DND-41 (cell line): Measurements from ENCODE around the gene TAPT1.
A peak's percentile ranks its signal among the peaks of the same experiment; 100 is the strongest.

ENCODE experiments used
- ATAC-seq: fragments of 200-7000 bp; cut with Tn5 transposase; 3 replicates; pipeline ENCODE4 v1.9.1; 2021; ENCODE audit warnings: low read depth; ENCODE audit not compliant: insufficient read depth
- DNase-seq: peaks from one replicate; pipeline ENCODE4 v3.0.0-alpha.2; 2020
- H2AFZ ChIP-seq: 2 replicates; pipeline ENCODE4 v1.6.0; 2012; ENCODE audit warnings: low read depth, low read length
- H3K27ac ChIP-seq: 2 replicates; pipeline ENCODE4 v1.5.1; 2012; ENCODE audit warnings: low read length, inconsistent platforms
- H3K27me3 ChIP-seq: fragments of 200-600 bp; sonication (generic); 2 replicates; pipeline ENCODE4 v1.6.0; 2012; ENCODE audit warnings: low read length, mild to moderate bottlenecking, inconsistent platforms; ENCODE audit not compliant: insufficient read depth, poor library complexity
- H3K36me3 ChIP-seq: 2 replicates; pipeline ENCODE4 v1.5.1; 2012; ENCODE audit warnings: low read length, inconsistent platforms; ENCODE audit not compliant: insufficient read depth
- H3K4me1 ChIP-seq: 2 replicates; pipeline ENCODE4 v1.5.1; 2012; ENCODE audit warnings: mild to moderate bottlenecking, low read length; ENCODE audit not compliant: insufficient read depth
- H3K4me2 ChIP-seq: 2 replicates; pipeline ENCODE4 v1.6.0; 2012; ENCODE audit warnings: mild to moderate bottlenecking, moderate library complexity, low read length, inconsistent platforms; ENCODE audit not compliant: insufficient read depth
- H3K4me3 ChIP-seq, 2 experiments: fragments of 200-600 bp in 1 of 2; shearing (Covaris generic) in 1 of 2; 2 replicates each; pipeline ENCODE4 v1.5.1; 2012 to 2016; ENCODE audit warnings: inconsistent platforms in 2 of 2, low read length in 2 of 2, mild to moderate bottlenecking in 2 of 2, low read depth in 1 of 2, moderate library complexity in 1 of 2
- H3K79me2 ChIP-seq: 2 replicates; pipeline ENCODE4 v1.6.0; 2012; ENCODE audit warnings: low read length, inconsistent platforms; ENCODE audit not compliant: insufficient read depth
- H3K9ac ChIP-seq: 2 replicates; pipeline ENCODE4 v1.6.0; 2012; ENCODE audit warnings: low read depth, mild to moderate bottlenecking, inconsistent platforms, low read length, moderate library complexity
- H3K9me3 ChIP-seq: 2 replicates; pipeline ENCODE4 v1.5.1; 2012; ENCODE audit warnings: low read length, moderate library complexity, mild to moderate bottlenecking, inconsistent platforms; ENCODE audit not compliant: insufficient read depth, severe bottlenecking
- H4K20me1 ChIP-seq: 2 replicates; pipeline ENCODE4 v1.6.0; 2012; ENCODE audit warnings: low read length; ENCODE audit not compliant: insufficient read depth
- EZH2 ChIP-seq: IDR thresholded peaks from 3 replicates; pipeline ENCODE4 v1.6.1; 2012; ENCODE audit warnings: borderline replicate concordance, low read depth, mild to moderate bottlenecking, moderate library complexity, low read length, inconsistent platforms; ENCODE audit not compliant: severe bottlenecking
- TF ChIP-seq, protein P1 (sequence below): IDR thresholded peaks from 2 replicates; pipeline ENCODE4 v1.5.1; 2012; ENCODE audit warnings: borderline replicate concordance, low read length, moderate library complexity, mild to moderate bottlenecking; ENCODE audit not compliant: poor library complexity, severe bottlenecking; ENCODE audit errors: extremely low read depth

Gene TAPT1

DNA sequence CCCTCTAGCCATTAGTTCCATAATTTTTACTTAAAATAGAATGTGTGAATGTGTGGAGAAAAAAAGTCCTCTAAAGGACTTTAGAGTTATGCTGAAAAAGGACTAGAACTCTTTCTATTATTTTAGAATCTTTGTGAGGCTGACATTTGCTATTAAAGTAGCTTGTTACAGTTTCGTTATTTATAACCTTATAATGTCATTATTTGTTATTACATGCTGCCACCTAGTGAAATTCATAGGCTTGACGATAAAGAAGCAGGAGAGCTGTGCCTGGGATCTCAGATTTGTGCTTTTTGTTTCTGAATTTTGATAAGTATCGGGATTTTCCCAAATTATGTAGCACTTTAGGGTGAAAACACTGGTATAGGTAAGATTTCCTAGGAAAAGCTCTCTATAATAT lies 38.5 kb upstream of the TAPT1 start:
- Histone ChIP-seq H2AFZ (no peak overlapping the region), H3K4me1 (peaks cover 15% of the 10 kb centered on the region), H3K9me3 (no peaks in the 10 kb centered on the region), H3K9ac (no peak overlapping the region), H3K4me3 (no peak overlapping the region), H4K20me1 (no peaks in the 10 kb centered on the region), H3K4me2 (no peak overlapping the region), H3K79me2 (no peaks in the 10 kb centered on the region), H3K27ac (no peak overlapping the region), H3K27me3 (no peaks in the 10 kb centered on the region), H3K36me3 (no peaks in the 10 kb centered on the region)
- TF ChIP-seq, protein P1, sequence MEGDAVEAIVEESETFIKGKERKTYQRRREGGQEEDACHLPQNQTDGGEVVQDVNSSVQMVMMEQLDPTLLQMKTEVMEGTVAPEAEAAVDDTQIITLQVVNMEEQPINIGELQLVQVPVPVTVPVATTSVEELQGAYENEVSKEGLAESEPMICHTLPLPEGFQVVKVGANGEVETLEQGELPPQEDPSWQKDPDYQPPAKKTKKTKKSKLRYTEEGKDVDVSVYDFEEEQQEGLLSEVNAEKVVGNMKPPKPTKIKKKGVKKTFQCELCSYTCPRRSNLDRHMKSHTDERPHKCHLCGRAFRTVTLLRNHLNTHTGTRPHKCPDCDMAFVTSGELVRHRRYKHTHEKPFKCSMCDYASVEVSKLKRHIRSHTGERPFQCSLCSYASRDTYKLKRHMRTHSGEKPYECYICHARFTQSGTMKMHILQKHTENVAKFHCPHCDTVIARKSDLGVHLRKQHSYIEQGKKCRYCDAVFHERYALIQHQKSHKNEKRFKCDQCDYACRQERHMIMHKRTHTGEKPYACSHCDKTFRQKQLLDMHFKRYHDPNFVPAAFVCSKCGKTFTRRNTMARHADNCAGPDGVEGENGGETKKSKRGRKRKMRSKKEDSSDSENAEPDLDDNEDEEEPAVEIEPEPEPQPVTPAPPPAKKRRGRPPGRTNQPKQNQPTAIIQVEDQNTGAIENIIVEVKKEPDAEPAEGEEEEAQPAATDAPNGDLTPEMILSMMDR, result peak; percentile 80
- TF ChIP-seq EZH2, result no peak
- ATAC-seq (peak; percentile 65; the same call in 2 of the 3 replicates), DNase-seq (no peak)

DNA sequence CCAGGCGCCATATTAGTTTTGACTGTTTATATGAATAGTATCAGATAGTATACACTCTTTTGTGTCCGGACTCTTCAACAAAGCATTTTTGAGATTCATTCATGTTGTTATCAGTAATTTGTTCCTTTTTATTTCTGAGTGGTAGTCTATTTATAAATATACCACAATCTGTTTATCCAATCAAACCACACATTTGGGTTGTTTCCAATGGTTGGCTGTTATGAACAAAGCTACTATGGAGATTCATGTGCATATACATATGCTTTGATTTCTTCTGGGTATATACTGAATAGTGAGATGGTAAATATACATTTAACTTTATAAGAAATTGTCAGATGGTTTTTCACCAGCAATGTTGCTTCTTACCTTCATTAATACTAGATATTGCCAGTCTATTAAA lies 36.8 kb upstream of the TAPT1 start:
- H3K4me3 ChIP-seq, result no peak overlapping the region

DNA sequence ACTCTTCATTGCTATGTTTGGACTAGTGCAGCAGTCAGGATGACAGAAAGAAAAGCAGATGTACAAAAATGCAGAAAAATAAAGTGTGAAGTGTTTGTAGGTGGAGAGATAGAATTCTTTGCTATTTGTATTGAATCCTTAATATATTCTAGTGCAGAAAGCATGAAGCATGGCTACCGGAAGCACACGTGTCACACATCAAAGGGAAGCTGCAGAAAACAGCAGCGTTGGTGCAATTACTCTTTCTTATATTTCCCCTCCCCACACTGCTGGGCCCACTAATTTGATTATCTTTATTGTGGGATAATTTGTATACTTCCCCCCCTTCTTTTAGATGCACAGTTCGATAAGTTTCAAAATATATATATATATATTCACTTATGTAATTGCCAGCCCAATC lies 35.9 kb upstream of the TAPT1 start:
- TF ChIP-seq EZH2, result no peak
- Histone ChIP-seq H2AFZ (0 out of 2 replicates have a peak overlapping the region, but pooled peaks have one; percentile 37), H3K4me3 (no peak overlapping the region), H3K36me3 (no peaks in the 10 kb centered on the region), H3K4me1 (peaks cover 15% of the 10 kb centered on the region), H3K27me3 (no peaks in the 10 kb centered on the region), H3K27ac (no peak overlapping the region), H4K20me1 (no peaks in the 10 kb centered on the region), H3K79me2 (no peaks in the 10 kb centered on the region), H3K4me2 (peak overlapping the region; percentile 42; the same call in 1 of the 2 replicates), H3K9ac (no peak overlapping the region; the same call in 1 of the 2 replicates), H3K9me3 (no peaks in the 10 kb centered on the region)
- DNase-seq, result peak; percentile 49
- peak; percentile 94 for ATAC-seq

More for the DNA sequence above, 36.8 kb upstream of the TAPT1 start:
- H3K9ac ChIP-seq, result no peak overlapping the region
- H3K36me3 ChIP-seq, result no peaks in the 10 kb centered on the region
- no peaks in the 10 kb centered on the region for H3K27me3 ChIP-seq
- H2AFZ ChIP-seq, result no peak overlapping the region
- H3K27ac ChIP-seq, result no peak overlapping the region
- no peak for TF ChIP-seq EZH2
- TF ChIP-seq, protein P1, result no peak
- H3K9me3 ChIP-seq, result no peaks in the 10 kb centered on the region
- H4K20me1 ChIP-seq, result no peaks in the 10 kb centered on the region
- ATAC-seq (no peak), DNase-seq (no peak)
- no peak overlapping the region for H3K4me2 ChIP-seq
- peaks cover 15% of the 10 kb centered on the region for H3K4me1 ChIP-seq
- H3K79me2 ChIP-seq, result no peaks in the 10 kb centered on the region

DNA sequence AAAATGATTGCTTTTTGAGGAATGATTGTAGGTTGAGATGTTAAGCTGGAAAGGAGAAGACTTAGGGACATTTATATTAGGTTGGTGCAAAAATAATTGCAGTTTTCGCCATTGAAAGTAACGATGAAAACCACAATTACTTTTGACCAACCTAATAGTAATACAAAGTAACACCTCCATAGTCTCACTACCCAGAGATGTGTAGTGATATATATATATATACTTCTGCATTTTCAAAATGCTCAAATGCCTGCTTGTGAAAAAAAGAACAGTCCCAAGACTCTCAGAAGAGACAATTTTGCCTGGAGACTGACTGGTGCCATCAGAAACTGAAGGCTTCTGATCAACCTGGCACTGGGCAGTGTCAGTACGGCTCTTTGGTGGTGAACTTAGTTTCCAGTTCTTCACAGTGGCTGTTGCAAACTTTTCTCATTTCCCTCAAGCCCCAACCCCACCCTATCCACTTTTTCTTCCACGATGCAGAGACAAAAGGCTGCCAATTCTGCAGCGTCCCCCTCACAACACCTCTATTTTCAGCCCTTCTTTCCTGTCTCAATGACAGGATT lies 35.1 kb upstream of the TAPT1 start:
- H3K9ac ChIP-seq, result no peak overlapping the region
- H3K79me2 ChIP-seq, result no peaks in the 10 kb centered on the region
- no peak overlapping the region for H3K4me2 ChIP-seq
- TF ChIP-seq EZH2, result no peak
- TF ChIP-seq, protein P1, result no peak
- no peaks in the 10 kb centered on the region for H4K20me1 ChIP-seq
- H2AFZ ChIP-seq, result peak overlapping the region; percentile 63; the same call in 1 of the 2 replicates
- peaks cover 15% of the 10 kb centered on the region for H3K4me1 ChIP-seq
- DNase-seq, result no peak
- no peak for ATAC-seq
- no peaks in the 10 kb centered on the region for H3K9me3 ChIP-seq
- no peaks in the 10 kb centered on the region for H3K27me3 ChIP-seq
- no peak overlapping the region for H3K27ac ChIP-seq
- H3K36me3 ChIP-seq, result no peaks in the 10 kb centered on the region
- H3K4me3 ChIP-seq, result no peak overlapping the region
